AG10803 (cell line): Measurements from ENCODE around the gene HS6ST2.

Experiments used
- DNase-seq: peaks from one replicate; pipeline ENCODE4 v3.0.0; 2010; ENCODE audit warnings: low read depth
- H3K4me3 ChIP-seq: 2 replicates; pipeline ENCODE4 v1.5.1; 2011; ENCODE audit warnings: mild to moderate bottlenecking, low read length, control low read depth
- CTCF ChIP-seq: conservative IDR thresholded peaks from 2 replicates; pipeline ENCODE4 v1.5.1; 2011; ENCODE audit warnings: mild to moderate bottlenecking, low read length, control low read depth, inconsistent platforms

Gene HS6ST2

GRCh38 chrX:132708529-132708928 lies 249.9 kb downstream of the HS6ST2 start:
- H3K4me3 ChIP-seq: no peak overlapping the region
- TF ChIP-seq CTCF: no peak
- DNase-seq: no peak

DNA sequence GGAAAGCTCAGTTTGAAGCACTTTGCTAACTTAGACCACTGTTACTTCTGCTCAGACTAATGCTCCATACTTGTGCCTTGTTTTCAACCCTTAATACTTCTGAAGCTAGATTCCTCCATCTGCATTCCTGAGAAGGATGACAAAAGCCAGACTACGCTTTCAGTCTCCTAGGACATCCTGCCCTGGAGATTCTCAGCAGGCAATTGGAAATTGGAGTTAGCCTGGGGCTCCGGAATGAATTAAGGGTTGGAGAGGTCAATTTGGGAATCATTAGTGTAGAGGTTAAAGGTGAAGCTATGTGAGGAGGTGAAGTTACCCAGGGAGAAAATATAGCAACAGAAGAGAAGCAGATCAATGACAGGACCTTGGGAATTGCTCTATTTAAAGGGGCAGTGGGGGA lies 253.7 kb downstream of the HS6ST2 start:
- TF ChIP-seq CTCF: no peak
- no peak overlapping the region for H3K4me3 ChIP-seq
- DNase-seq: no peak

DNA sequence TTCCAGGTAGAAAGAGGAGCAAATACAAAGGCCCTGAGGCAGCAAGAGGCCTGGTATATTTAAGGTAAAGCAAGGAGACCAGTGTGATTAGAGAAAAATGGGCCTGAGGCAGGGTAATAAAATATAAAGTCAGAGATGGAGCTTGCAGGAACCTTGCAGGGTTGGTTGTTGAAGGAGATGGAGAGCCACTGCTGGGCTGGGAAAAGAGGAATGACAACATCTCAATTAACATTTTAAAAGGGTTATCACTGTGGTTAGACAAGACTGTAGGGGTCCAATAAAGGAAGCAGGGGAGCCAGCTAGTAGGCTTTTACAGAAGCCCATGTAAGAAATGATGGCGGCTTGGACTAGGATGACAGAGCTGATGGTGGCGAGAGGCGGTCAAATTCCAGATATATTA lies 264.0 kb downstream of the HS6ST2 start:
- no peak overlapping the region for H3K4me3 ChIP-seq
- no peak for DNase-seq
- no peak for TF ChIP-seq CTCF

GRCh38 chrX:132692526-132692925 lies 265.9 kb downstream of the HS6ST2 start:
- no peak for TF ChIP-seq CTCF
- DNase-seq: no peak

GRCh38 chrX:132692066-132692465 lies 266.4 kb downstream of the HS6ST2 start:
- DNase-seq: no peak
- H3K4me3 ChIP-seq: no peak overlapping the region
- TF ChIP-seq CTCF: no peak

More at GRCh38 chrX:132692526-132692925, 265.9 kb downstream of the HS6ST2 start:
- H3K4me3 ChIP-seq: no peak overlapping the region

DNA sequence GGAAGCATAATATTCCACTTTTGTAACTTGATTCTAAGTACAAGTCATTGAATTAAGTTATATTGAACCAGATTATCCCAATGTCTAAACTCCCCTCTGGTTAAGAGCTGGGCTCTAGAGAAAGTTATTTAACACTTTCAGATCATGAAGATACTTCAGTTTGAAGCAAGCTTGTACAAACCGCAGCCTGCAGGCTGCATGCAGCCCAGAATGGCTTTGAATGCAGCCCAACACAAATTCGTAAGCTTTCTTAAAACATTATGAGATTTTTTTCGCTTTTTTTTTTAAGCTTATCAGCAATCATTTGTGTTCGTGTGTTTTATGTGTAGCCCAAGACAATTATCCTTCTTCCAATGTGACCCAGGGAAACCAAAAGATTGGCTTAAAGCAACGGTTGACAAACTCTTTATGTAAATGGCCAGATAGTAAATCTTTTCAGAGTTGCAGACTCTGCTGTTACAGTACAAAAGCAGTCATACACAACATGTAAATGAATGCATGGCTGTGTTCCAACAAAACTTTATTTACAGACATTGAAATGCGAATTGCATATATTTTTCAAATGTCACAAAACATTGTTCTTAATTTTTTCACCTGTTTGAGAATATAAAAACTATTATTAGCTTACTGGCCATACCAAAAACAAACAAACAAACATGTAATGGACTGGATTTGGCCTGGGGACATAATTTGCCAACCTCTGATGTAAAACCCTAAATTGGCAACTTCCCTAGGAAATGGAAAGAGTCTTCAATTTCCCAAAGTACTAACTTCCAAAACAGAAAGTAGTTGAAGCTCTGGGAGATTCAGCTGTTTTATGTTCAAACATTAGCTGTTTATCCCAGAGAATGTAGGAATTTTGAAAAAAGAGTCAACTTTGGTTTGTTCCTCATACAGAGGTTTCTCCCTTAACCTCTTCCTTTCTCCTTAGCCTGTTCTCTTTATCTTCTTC lies 268.5 kb downstream of the HS6ST2 start:
- TF ChIP-seq CTCF: no peak
- DNase-seq: no peak
- H3K4me3 ChIP-seq: no peak overlapping the region

GRCh38 chrX:132685276-132685675 lies 273.2 kb downstream of the HS6ST2 start:
- H3K4me3 ChIP-seq: no peak overlapping the region
- no peak for TF ChIP-seq CTCF
- DNase-seq: no peak
